ENCODE measurements around the gene RARB.

RARB gene

GRCh38 chr3:25508433-25508832 is 80.4 kb downstream of the RARB start:
- no peak for DNase-seq (ENCODE audit: low read depth in 2 of 2)

GRCh38 chr3:25508901-25509300 is 80.8 kb downstream of the RARB start:
- no peak for DNase-seq (ENCODE audit: low read depth in 2 of 2)

GRCh38 chr3:25510797-25511196 is 82.7 kb downstream of the RARB start:
- DNase-seq (ENCODE audit: low read depth in 2 of 2): no peak

- no peak for DNase-seq (ENCODE audit: low read depth in 2 of 2)
These were observed 84.1 kb downstream of the RARB start for GRCh38 chr3:25511972-25512721.

- no peak for DNase-seq (ENCODE audit: low read depth in 2 of 2)
These were observed 85.7 kb downstream of the RARB start for GRCh38 chr3:25513642-25514266.

- DNase-seq (ENCODE audit: low read depth in 2 of 2): no peak
These were observed 87.1 kb downstream of the RARB start for GRCh38 chr3:25515171-25515570.

- no peak for DNase-seq (ENCODE audit: low read depth in 2 of 2)
These were observed 93.0 kb downstream of the RARB start for GRCh38 chr3:25520926-25521559.

GRCh38 chr3:25527336-25527735 is 99.3 kb downstream of the RARB start:
- DNase-seq (ENCODE audit: low read depth in 2 of 2): no peak

- DNase-seq (ENCODE audit: low read depth in 2 of 2): no peak
These were observed 99.7 kb downstream of the RARB start for GRCh38 chr3:25527801-25528200.

- no peak for DNase-seq (ENCODE audit: low read depth in 2 of 2)
These were observed 103.9 kb downstream of the RARB start for GRCh38 chr3:25531971-25532370.

GRCh38 chr3:25532431-25533162 is 104.5 kb downstream of the RARB start:
- no peak for DNase-seq (ENCODE audit: low read depth in 2 of 2)

GRCh38 chr3:25533399-25533798 is 105.3 kb downstream of the RARB start:
- DNase-seq (ENCODE audit: low read depth in 2 of 2): no peak

GRCh38 chr3:25534007-25534406 is 105.9 kb downstream of the RARB start:
- DNase-seq (ENCODE audit: low read depth in 2 of 2): no peak

GRCh38 chr3:25536521-25537391 is 108.7 kb downstream of the RARB start:
- no peak for DNase-seq (ENCODE audit: low read depth in 2 of 2)

GRCh38 chr3:25537516-25537915 is 109.5 kb downstream of the RARB start:
- DNase-seq (ENCODE audit: low read depth in 2 of 2): no peak

- no peak for DNase-seq (ENCODE audit: low read depth in 2 of 2)
These were observed 112.2 kb downstream of the RARB start for GRCh38 chr3:25540273-25540672.

GRCh38 chr3:25542492-25543039 is 114.5 kb downstream of the RARB start:
- no peak for DNase-seq (ENCODE audit: low read depth in 2 of 2)

GRCh38 chr3:25547103-25547502 is 119.0 kb downstream of the RARB start:
- DNase-seq (ENCODE audit: low read depth in 2 of 2): no peak

GRCh38 chr3:25547943-25548674 is 120.0 kb downstream of the RARB start:
- no peak for DNase-seq (ENCODE audit: low read depth in 2 of 2)

GRCh38 chr3:25548836-25549235 is 120.8 kb downstream of the RARB start:
- DNase-seq (ENCODE audit: low read depth in 2 of 2): no peak
